Measurements from ENCODE around the gene HBG1.

DNA sequence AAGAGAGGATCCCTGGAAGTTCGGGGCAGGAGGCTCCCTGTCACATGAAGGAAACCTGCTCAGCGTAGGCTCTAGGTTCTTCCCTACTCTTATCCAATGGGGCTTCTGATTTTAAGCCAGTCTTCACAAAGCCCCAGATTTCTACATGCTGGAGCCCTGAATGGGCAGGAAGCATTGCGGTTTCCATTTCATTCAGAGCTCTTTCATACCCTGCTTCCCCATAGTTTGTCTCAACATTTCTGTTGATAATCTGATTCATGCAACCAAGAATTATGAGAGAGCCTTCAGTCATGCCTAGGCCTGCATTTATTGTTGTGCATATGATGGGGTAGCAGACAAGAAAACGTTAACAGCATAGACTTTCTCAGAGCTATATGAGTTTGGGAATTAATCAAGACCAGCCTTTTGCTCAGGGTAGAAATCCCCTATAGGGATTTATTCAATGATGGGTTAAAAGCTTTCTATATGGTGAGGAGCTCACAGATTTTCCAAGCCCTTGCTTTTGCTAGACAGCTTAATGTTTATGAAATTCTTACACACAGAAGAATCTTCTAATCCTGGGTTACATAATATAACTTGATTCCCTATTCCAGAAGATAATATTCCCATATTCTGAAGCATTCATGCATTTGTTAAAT, 36.2 kb upstream of the HBG1 start:
- TF ChIP-seq, protein P1, sequence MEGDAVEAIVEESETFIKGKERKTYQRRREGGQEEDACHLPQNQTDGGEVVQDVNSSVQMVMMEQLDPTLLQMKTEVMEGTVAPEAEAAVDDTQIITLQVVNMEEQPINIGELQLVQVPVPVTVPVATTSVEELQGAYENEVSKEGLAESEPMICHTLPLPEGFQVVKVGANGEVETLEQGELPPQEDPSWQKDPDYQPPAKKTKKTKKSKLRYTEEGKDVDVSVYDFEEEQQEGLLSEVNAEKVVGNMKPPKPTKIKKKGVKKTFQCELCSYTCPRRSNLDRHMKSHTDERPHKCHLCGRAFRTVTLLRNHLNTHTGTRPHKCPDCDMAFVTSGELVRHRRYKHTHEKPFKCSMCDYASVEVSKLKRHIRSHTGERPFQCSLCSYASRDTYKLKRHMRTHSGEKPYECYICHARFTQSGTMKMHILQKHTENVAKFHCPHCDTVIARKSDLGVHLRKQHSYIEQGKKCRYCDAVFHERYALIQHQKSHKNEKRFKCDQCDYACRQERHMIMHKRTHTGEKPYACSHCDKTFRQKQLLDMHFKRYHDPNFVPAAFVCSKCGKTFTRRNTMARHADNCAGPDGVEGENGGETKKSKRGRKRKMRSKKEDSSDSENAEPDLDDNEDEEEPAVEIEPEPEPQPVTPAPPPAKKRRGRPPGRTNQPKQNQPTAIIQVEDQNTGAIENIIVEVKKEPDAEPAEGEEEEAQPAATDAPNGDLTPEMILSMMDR (IDR thresholded peaks at IDR 0.05; ENCODE audit: insufficient read depth, low read depth, low read length) = no peak
- no peak for TF ChIP-seq EZH2 (IDR thresholded peaks at IDR 0.05; ENCODE audit: insufficient read depth, low read length)

All from astrocyte (in vitro differentiated cells and primary cell).